Neural cell (in vitro differentiated cells): ENCODE measurements around the gene RASGEF1C. TPM values are rescaled to one million over a fixed set of nuclear protein-coding genes. Genes with fewer than 3 reads are reported as not detected.

Experiments
- H2AFZ ChIP-seq: fragments of 200-600, 300-800 bp; sonication (generic), shearing (Covaris generic); 2 replicates; pipeline ENCODE4 v1.6.0; 2014; ENCODE audit warnings: low read depth, mild to moderate bottlenecking, antibody characterized with exemption, low read length, moderate library complexity
- H3F3A ChIP-seq: fragments of 200-600 bp; shearing (Covaris generic); 2 replicates; pipeline ENCODE4 v1.6.1; 2016; ENCODE audit warnings: mild to moderate bottlenecking, moderate library complexity, mixed read lengths, antibody characterized with exemption, low read length; ENCODE audit not compliant: insufficient read depth, poor library complexity, severe bottlenecking
- H3K27ac ChIP-seq: fragments of 200-600, 300-800 bp; sonication (generic), shearing (Covaris generic); 2 replicates; pipeline ENCODE4 v1.5.1; 2014; ENCODE audit warnings: mild to moderate bottlenecking, low read length, moderate library complexity
- H3K27me3 ChIP-seq: fragments of 300-800, 200-600 bp; sonication (generic), shearing (Covaris generic); 2 replicates; pipeline ENCODE4 v1.6.0; 2014; ENCODE audit warnings: mild to moderate bottlenecking, low read depth, low read length, moderate library complexity; ENCODE audit not compliant: insufficient read depth
- H3K36me3 ChIP-seq: fragments of 300-800, 200-600 bp; sonication (generic), shearing (Covaris generic); 2 replicates; pipeline ENCODE4 v1.5.1; 2014; ENCODE audit warnings: mild to moderate bottlenecking, antibody characterized with exemption, low read length, moderate library complexity; ENCODE audit not compliant: insufficient read depth
- H3K4me2 ChIP-seq: fragments of 300-800, 200-600 bp; sonication (generic), shearing (Covaris generic); 2 replicates; pipeline ENCODE4 v1.6.0; 2014; ENCODE audit warnings: mild to moderate bottlenecking, low read length
- H3K4me3 ChIP-seq: fragments of 300-800, 200-600 bp; sonication (generic), shearing (Covaris generic); 2 replicates; pipeline ENCODE4 v1.5.1; 2014; ENCODE audit warnings: mild to moderate bottlenecking, low read length, moderate library complexity
- H3K79me2 ChIP-seq: fragments of 200-600 bp; shearing (Covaris generic); replicated peaks from 2 replicates; pipeline ENCODE4 v1.6.0; 2014; ENCODE audit warnings: mild to moderate bottlenecking, low read length, moderate library complexity; ENCODE audit not compliant: insufficient read depth
- H3K9ac ChIP-seq: fragments of 300-800, 200-600 bp; sonication (generic), shearing (Covaris generic); 2 replicates; pipeline ENCODE4 v1.6.1; 2016; ENCODE audit warnings: mild to moderate bottlenecking, low read length, mixed read lengths
- H3K9me2 ChIP-seq: fragments of 200-600 bp; shearing (Covaris generic); 2 replicates; pipeline ENCODE4 v1.6.1; 2016; ENCODE audit warnings: mild to moderate bottlenecking, low read length, mixed read lengths; ENCODE audit not compliant: insufficient read depth
- H3K9me3 ChIP-seq: fragments of 200-600, 300-800 bp; sonication (generic), shearing (Covaris generic); 2 replicates; pipeline ENCODE4 v1.6.1; 2016; ENCODE audit warnings: mild to moderate bottlenecking, mixed run types, low read length, moderate library complexity, mixed read lengths
- H4K20me1 ChIP-seq: fragments of 200-600 bp; shearing (Covaris generic); 2 replicates; pipeline ENCODE4 v1.6.1; 2016; ENCODE audit warnings: mild to moderate bottlenecking, mixed run types; ENCODE audit not compliant: insufficient read depth
- EP300 ChIP-seq: fragments of 450-650 bp; conservative IDR thresholded peaks from 2 replicates; pipeline ENCODE4 v1.6.1; 2014; ENCODE audit warnings: antibody characterized with exemption, mild to moderate bottlenecking, moderate library complexity; ENCODE audit not compliant: poor library complexity, severe bottlenecking
- EZH2 ChIP-seq: fragments of 200-600, 300-800 bp; shearing (Covaris generic), sonication (generic); IDR thresholded peaks from 2 replicates; pipeline ENCODE4 v1.6.1; 2014; ENCODE audit warnings: antibody characterized with exemption, low read length, borderline replicate concordance, mild to moderate bottlenecking; ENCODE audit not compliant: insufficient read depth, poor library complexity, severe bottlenecking
- MXI1 ChIP-seq: fragments of 450-650 bp; conservative IDR thresholded peaks from 2 replicates; pipeline ENCODE4 v1.6.1; 2014; ENCODE audit warnings: antibody characterized with exemption, mild to moderate bottlenecking; ENCODE audit not compliant: poor library complexity, severe bottlenecking
- POLR2AphosphoS5 ChIP-seq: IDR thresholded peaks from 2 replicates; pipeline ENCODE4 v1.6.1; 2012
- RAD21 ChIP-seq: fragments of 450-650 bp; conservative IDR thresholded peaks from 2 replicates; pipeline ENCODE4 v1.6.1; 2014; ENCODE audit warnings: antibody characterized with exemption, mild to moderate bottlenecking, moderate library complexity
- SMC3 ChIP-seq: fragments of 450-650 bp; conservative IDR thresholded peaks from 2 replicates; pipeline ENCODE4 v1.6.1; 2014; ENCODE audit warnings: antibody characterized with exemption, mild to moderate bottlenecking, moderate library complexity; ENCODE audit not compliant: poor library complexity
- TAF1 ChIP-seq: IDR thresholded peaks from 2 replicates; pipeline ENCODE4 v1.6.1; 2012; ENCODE audit warnings: low read depth
- polyA plus RNA-seq: library from polyadenylated mRNA; depleted of rRNA; stranded (reverse); fragments of >200 nt; gene quantifications from 2 replicates; pipeline ENCODE4 v1.2.3, GENCODE V29; 2014
- TF ChIP-seq, protein P1 (sequence below): fragments of 450-650 bp; IDR thresholded peaks from 2 replicates; pipeline ENCODE4 v1.5.1; 2014; ENCODE audit warnings: antibody characterized with exemption, mild to moderate bottlenecking, moderate library complexity; ENCODE audit not compliant: poor library complexity, severe bottlenecking
- TF ChIP-seq, protein P2 (sequence below): IDR thresholded peaks from 2 replicates; pipeline ENCODE4 v1.6.1; 2012; ENCODE audit warnings: borderline replicate concordance

Gene RASGEF1C
- polyA plus RNA-seq, 1 donor from 2014 or later = 5.3 TPM

DNA sequence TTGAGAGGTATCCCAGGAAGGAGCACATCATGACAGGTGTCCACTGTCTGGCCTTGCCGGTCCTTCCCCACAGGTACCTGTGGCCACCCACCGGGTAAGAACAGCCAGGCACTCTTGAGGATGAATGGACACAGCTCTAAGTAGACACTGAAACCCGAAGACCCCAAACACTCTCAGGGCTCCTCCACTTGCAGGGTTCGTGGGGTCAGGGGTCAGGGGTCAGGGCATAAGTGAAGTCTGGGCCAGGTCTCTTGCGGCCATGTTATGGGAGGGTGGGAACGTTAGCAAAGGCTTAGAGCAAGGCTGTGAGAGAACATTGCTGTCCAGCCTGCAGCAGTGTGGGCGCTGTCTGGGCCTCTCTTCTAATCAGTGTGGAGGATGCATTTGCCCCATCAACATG lies 42.9 kb upstream of the RASGEF1C start:
- H3K79me2 ChIP-seq = no peaks in the 10 kb centered on the region
- no peak overlapping the region for H3K27ac ChIP-seq
- H3K36me3 ChIP-seq = peaks cover 48% of the 10 kb centered on the region
- H2AFZ ChIP-seq = no peak overlapping the region
- H3K4me2 ChIP-seq = no peak overlapping the region
- no peaks in the 10 kb centered on the region for H3F3A ChIP-seq
- H3K9me3 ChIP-seq = peaks cover 25% of the 10 kb centered on the region
- no peak overlapping the region for H3K4me3 ChIP-seq
- no peaks in the 10 kb centered on the region for H3K9me2 ChIP-seq
- no peaks in the 10 kb centered on the region for H4K20me1 ChIP-seq
- H3K9ac ChIP-seq = no peak overlapping the region
- TF ChIP-seq POLR2AphosphoS5 = no peak
- no peak for TF ChIP-seq TAF1
- TF ChIP-seq MXI1 = no peak
- TF ChIP-seq, protein P1, sequence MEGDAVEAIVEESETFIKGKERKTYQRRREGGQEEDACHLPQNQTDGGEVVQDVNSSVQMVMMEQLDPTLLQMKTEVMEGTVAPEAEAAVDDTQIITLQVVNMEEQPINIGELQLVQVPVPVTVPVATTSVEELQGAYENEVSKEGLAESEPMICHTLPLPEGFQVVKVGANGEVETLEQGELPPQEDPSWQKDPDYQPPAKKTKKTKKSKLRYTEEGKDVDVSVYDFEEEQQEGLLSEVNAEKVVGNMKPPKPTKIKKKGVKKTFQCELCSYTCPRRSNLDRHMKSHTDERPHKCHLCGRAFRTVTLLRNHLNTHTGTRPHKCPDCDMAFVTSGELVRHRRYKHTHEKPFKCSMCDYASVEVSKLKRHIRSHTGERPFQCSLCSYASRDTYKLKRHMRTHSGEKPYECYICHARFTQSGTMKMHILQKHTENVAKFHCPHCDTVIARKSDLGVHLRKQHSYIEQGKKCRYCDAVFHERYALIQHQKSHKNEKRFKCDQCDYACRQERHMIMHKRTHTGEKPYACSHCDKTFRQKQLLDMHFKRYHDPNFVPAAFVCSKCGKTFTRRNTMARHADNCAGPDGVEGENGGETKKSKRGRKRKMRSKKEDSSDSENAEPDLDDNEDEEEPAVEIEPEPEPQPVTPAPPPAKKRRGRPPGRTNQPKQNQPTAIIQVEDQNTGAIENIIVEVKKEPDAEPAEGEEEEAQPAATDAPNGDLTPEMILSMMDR = no peak
- no peak for TF ChIP-seq SMC3
- no peak for TF ChIP-seq EP300
- TF ChIP-seq, protein P2, sequence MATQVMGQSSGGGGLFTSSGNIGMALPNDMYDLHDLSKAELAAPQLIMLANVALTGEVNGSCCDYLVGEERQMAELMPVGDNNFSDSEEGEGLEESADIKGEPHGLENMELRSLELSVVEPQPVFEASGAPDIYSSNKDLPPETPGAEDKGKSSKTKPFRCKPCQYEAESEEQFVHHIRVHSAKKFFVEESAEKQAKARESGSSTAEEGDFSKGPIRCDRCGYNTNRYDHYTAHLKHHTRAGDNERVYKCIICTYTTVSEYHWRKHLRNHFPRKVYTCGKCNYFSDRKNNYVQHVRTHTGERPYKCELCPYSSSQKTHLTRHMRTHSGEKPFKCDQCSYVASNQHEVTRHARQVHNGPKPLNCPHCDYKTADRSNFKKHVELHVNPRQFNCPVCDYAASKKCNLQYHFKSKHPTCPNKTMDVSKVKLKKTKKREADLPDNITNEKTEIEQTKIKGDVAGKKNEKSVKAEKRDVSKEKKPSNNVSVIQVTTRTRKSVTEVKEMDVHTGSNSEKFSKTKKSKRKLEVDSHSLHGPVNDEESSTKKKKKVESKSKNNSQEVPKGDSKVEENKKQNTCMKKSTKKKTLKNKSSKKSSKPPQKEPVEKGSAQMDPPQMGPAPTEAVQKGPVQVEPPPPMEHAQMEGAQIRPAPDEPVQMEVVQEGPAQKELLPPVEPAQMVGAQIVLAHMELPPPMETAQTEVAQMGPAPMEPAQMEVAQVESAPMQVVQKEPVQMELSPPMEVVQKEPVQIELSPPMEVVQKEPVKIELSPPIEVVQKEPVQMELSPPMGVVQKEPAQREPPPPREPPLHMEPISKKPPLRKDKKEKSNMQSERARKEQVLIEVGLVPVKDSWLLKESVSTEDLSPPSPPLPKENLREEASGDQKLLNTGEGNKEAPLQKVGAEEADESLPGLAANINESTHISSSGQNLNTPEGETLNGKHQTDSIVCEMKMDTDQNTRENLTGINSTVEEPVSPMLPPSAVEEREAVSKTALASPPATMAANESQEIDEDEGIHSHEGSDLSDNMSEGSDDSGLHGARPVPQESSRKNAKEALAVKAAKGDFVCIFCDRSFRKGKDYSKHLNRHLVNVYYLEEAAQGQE = no peak
- TF ChIP-seq RAD21 = no peak
- no peak for TF ChIP-seq EZH2
- H3K27me3 ChIP-seq = no peaks in the 10 kb centered on the region

DNA sequence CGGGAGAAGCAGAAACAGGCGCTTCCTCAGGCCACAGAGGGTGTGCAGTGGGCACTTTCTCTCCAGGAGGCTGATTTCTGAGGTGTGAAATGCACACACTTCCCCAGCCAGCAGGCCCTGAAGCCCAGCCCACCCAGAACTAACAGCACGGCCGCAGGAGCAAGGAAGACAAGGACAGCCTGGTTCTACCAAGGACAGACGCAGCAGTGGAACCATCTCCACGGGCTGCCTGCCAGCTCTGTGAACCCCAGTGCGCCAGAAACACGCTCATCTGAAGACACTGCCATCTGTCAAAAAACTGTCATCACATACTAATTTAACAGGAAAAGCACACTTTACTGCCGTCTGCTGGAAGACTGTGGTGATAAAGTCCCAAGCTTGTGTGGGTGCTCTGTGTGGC lies 42.1 kb upstream of the RASGEF1C start:
- Histone ChIP-seq H3K9me3 (peaks cover 19% of the 10 kb centered on the region), H2AFZ (no peak overlapping the region), H4K20me1 (no peaks in the 10 kb centered on the region), H3K9me2 (no peaks in the 10 kb centered on the region), H3K79me2 (no peaks in the 10 kb centered on the region), H3K27me3 (no peaks in the 10 kb centered on the region), H3K9ac (no peak overlapping the region), H3K4me3 (no peak overlapping the region), H3K27ac (no peak overlapping the region), H3F3A (no peaks in the 10 kb centered on the region), H3K36me3 (peaks cover 41% of the 10 kb centered on the region), H3K4me2 (no peak overlapping the region)
- TF ChIP-seq POLR2AphosphoS5 = no peak
- TF ChIP-seq, protein P2 = no peak
- no peak for TF ChIP-seq RAD21
- TF ChIP-seq EZH2 = no peak
- TF ChIP-seq EP300 = no peak
- TF ChIP-seq SMC3 = no peak
- TF ChIP-seq MXI1 = no peak
- TF ChIP-seq, protein P1 = no peak
